ENCODE results near the gene RXFP1. TPM values are rescaled to one million over a fixed set of nuclear protein-coding genes. Genes with fewer than 3 reads are reported as not detected.

RXFP1 gene
- total RNA-seq, 1 experiment from 2014 or later: not detected

GRCh38 chr4:158597879-158598596 lies 76.4 kb downstream of the RXFP1 start:
- ChIA-PET POLR2A (no interaction called here), CTCF (no interaction called here)
- DNase-seq (ENCODE audit: low read depth, low spot score) (no peak), ATAC-seq (no peak)
- no peaks in the 10 kb centered on the region for H3K27me3 ChIP-seq (ENCODE audit: control insufficient read depth, insufficient read depth, low read length)
- no peaks in the 10 kb centered on the region for H3K4me1 ChIP-seq (ENCODE audit: control insufficient read depth, insufficient read depth, low read length)
- no peaks in the 10 kb centered on the region for H3K9me3 ChIP-seq (ENCODE audit: control insufficient read depth, insufficient read depth, low read depth, low read length)
- H3K27ac ChIP-seq (ENCODE audit: low read length): no peak overlapping the region
- BruUV-seq (replicated peaks): no TSS peak
- intact Hi-C loops (cut with micrococcal nuclease; ENCODE audit: unreplicated experiment): no loop called here
- no peaks in the 10 kb centered on the region for H3K36me3 ChIP-seq (ENCODE audit: control insufficient read depth, insufficient read depth, low read length)
- TF ChIP-seq SIN3A (IDR thresholded peaks at IDR 0.05; ENCODE audit: borderline replicate concordance, insufficient read depth, low read depth, low read length) (no peak), CTCF (IDR thresholded peaks at IDR 0.05) (no peak), TCF7L2 (IDR thresholded peaks at IDR 0.05; ENCODE audit: low read depth, low read length) (no peak)
- H3K4me3 ChIP-seq (ENCODE audit: low read depth in 2 of 2, low read length in 2 of 2): no peak overlapping the region
- in situ Hi-C loops (cut with HindIII; ENCODE audit: low pct_unique_long_range_greater_than_20kb, low sequenced_read_pairs): no loop called here

GRCh38 chr4:158599150-158599549 lies 77.5 kb downstream of the RXFP1 start:
- H3K36me3 ChIP-seq (ENCODE audit: control insufficient read depth, insufficient read depth, low read length): no peaks in the 10 kb centered on the region
- ATAC-seq: no peak
- no peak for TF ChIP-seq POLR2AphosphoS5 (IDR thresholded peaks at IDR 0.05; ENCODE audit: low read depth, low read length)
- no peak for TF ChIP-seq CTCF (IDR thresholded peaks at IDR 0.05)
- no peak for TF ChIP-seq REST (IDR thresholded peaks at IDR 0.05; ENCODE audit: insufficient read depth in 1 of 2, low read depth in 2 of 2, low read length in 1 of 2)
- no peak for TF ChIP-seq SIN3A (IDR thresholded peaks at IDR 0.05; ENCODE audit: borderline replicate concordance, insufficient read depth, low read depth, low read length)
- no peak for TF ChIP-seq TCF7L2 (IDR thresholded peaks at IDR 0.05; ENCODE audit: low read depth, low read length)
- intact Hi-C loops (cut with micrococcal nuclease; ENCODE audit: unreplicated experiment): no loop called here
- no peaks in the 10 kb centered on the region for H3K27me3 ChIP-seq (ENCODE audit: control insufficient read depth, insufficient read depth, low read length)
- no peak for DNase-seq (ENCODE audit: low read depth, low spot score)
- no peak overlapping the region for H3K27ac ChIP-seq (ENCODE audit: low read length)
- H3K4me1 ChIP-seq (ENCODE audit: control insufficient read depth, insufficient read depth, low read length): no peaks in the 10 kb centered on the region
- BruUV-seq (replicated peaks): no TSS peak
- no peak overlapping the region for H3K4me3 ChIP-seq (ENCODE audit: low read depth in 2 of 2, low read length in 2 of 2)
- ChIA-PET POLR2A (no interaction called here), CTCF (no interaction called here)
- no peaks in the 10 kb centered on the region for H3K9me3 ChIP-seq (ENCODE audit: control insufficient read depth, insufficient read depth, low read depth, low read length)
- in situ Hi-C loops (cut with HindIII; ENCODE audit: low pct_unique_long_range_greater_than_20kb, low sequenced_read_pairs): no loop called here
